Fibroblast of villous mesenchyme (primary cell): ENCODE measurements around the gene NR1I3. TPM values are rescaled to one million over a fixed set of nuclear protein-coding genes. Genes with fewer than 3 reads are reported as not detected.
A peak's percentile ranks its signal among the peaks of the same experiment; 100 is the strongest.

Experiments used
- DNase-seq: peaks from one replicate; pipeline ENCODE4 v3.0.0-alpha.2; 2010; ENCODE audit warnings: low read depth
- H3K4me3 ChIP-seq: 2 replicates; pipeline ENCODE4 v1.5.1; 2011; ENCODE audit warnings: low read depth, mild to moderate bottlenecking, low read length
- CTCF ChIP-seq: IDR thresholded peaks from 2 replicates; pipeline ENCODE4 v1.5.1; 2012; ENCODE audit warnings: low read depth, mild to moderate bottlenecking, low read length; ENCODE audit not compliant: insufficient read depth
- total RNA-seq: library from RNA; depleted of rRNA; stranded (reverse); fragments of >200 nt; gene quantifications from 2 replicates; pipeline ENCODE4 v1.2.3, GENCODE V29; 2012

NR1I3 gene
- total RNA-seq, 1 donor, result not detected

DNA sequence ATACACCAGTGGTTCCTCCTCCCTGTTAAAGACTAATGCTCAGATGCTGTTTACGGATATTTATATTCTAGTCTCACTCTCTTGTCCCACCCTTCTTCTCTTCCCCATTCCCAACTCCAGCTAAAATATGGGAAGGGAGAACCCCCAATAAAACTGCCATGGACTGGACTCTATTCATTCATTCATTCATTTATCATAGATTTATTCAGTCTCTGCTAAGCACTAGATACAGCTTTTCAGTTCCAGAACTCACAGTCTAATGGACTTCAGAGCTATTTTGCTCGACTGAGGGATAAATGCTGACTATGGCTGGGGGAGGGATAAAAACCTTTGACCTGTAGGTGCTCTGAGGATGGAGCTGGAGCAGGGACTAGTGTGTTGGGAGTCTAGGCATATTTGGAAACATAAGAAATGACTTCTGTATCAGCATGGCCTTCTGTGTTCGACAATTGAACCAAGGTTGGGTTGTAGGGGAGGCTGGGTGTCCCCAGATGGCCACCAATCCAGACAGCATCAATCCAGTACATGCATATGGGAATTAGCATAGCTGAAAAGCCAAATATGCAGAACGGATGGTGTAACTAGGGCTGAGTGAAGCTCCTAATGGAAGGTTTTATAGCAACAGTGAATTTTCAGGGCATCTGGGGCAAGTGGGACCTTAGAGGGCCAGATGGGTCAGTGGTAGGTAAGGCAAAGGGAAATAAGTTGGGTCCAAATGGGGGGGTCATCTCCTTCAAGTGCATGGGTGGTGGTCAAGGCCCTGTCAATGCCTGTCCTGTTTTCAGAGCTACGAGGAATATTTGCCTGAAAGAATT is 18.7 kb downstream of the NR1I3 start:
- H3K4me3 ChIP-seq, result no peak overlapping the region
- DNase-seq, result no peak
- no peak for TF ChIP-seq CTCF

GRCh38 chr1:161218301-161219077 is 19.5 kb downstream of the NR1I3 start:
- no peak for TF ChIP-seq CTCF
- H3K4me3 ChIP-seq, result no peak overlapping the region
- DNase-seq, result no peak

DNA sequence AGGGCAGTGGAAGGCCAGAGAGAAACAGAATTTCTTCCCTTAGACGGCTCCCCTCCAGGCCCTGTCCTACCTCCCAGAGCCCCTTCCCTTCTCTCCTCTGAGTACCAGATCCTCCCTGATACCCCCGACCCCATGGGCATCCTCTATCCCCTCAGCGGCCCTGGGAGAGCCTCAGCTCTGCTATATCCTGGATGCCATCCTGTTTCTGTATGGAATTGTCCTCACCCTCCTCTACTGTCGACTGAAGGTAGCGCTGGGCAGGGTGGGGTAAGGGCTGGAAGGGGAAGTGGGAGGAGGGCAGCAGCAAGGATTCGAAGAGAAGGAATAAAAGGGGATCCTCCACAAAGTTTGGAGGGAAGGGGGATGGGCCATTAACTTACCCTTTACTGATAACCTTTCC is 20.2 kb downstream of the NR1I3 start:
- H3K4me3 ChIP-seq, result no peak overlapping the region
- no peak for DNase-seq
- TF ChIP-seq CTCF, result no peak

DNA sequence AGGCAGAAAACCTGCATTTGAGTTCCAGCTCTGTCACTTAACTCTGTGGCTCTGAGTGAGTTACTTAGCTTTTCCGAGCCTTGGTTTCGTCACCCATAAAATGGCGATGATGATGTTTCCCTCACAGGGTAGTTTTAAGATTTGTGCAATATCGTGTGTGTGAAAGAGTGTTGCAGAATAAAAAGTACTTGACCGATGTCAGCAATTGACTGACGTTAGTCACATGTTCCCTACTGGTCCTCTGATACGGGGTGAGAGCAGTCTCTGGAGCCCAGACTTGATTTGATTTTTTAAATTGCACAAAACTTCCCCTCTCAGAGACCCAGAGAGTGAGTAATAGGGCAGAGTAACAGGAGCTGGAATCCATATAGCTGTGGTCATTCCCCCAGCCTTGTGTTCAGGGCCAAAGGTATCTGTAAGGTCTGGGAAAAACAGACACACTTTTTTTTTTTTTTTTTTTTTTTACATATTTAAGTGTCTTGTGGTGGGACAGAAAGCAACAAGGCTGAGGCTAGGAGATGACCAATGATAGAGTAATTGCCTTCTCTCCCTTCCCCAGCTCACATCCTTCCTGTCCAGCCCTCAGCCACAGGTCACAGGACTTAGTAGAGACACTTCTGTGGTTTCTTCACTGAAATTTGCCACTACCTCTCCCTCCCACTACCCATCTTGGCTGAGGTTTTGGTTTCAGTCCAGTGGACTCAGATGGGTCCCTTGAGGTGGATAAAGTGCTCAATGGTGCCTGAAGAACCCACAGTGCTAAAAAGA is 20.9 kb downstream of the NR1I3 start:
- H3K4me3 ChIP-seq, result no peak overlapping the region
- no peak for TF ChIP-seq CTCF
- peak; percentile 83 for DNase-seq

GRCh38 chr1:161215076-161215475 is 22.9 kb downstream of the NR1I3 start, which contains the start of gene FCER1G:
FCER1G (plus strand) TSS chr1:161215295; CDS start chr1:161215322, 27 bp downstream.
- DNase-seq, result no peak
- no peak for TF ChIP-seq CTCF

DNA sequence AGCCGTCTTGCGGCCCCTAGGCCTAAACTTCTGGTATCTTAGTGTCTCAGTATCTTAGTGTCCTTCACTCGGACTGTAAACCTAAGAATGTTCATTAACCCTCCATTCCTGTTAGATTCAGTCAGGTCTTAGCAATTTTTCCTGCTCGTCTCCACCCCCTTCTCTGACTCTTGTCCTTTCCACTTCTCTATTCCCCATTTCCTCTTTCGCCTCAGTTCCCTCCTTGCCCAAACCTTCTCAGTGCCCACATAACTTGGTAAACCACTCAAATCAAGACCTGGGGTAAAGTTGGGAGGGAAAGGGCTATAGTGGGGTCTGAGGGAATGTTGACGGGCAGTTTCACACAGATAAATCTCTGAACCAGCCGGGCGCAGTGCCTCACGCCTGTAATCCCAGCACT is 23.6 kb downstream of the NR1I3 start:
- no peak for TF ChIP-seq CTCF
- no peak overlapping the region for H3K4me3 ChIP-seq
- DNase-seq, result no peak

More at GRCh38 chr1:161215076-161215475, 22.9 kb downstream of the NR1I3 start, which contains the start of gene FCER1G:
- no peak within 1 kb of the TSS for H3K4me3 ChIP-seq
